ENCODE results near the gene SLC25A22. TPM values are rescaled to one million over a fixed set of nuclear protein-coding genes. Genes with fewer than 3 reads are reported as not detected.

Gene SLC25A22
- total and polyA plus RNA-seq, 10 of the 15 experiments (the other 5 are each of a cell fraction or from before 2014, with no cell fraction given) = 0.27 to 27.0 (median 8.2) TPM

- TF ChIP-seq RUNX3 (IDR thresholded peaks at IDR 0.05; ENCODE audit: low read length) (0 out of 2 replicates have a peak, but pooled peaks have one; percentile 17), LARP7 (IDR thresholded peaks at IDR 0.05) (peak; percentile 63), SMC3 (IDR thresholded peaks at IDR 0.05; ENCODE audit: borderline replicate concordance, low read length) (peak; percentile 35; the same call in 1 of the 2 replicates), RAD21 (IDR thresholded peaks at IDR 0.05; ENCODE audit: insufficient read depth, low read depth, low read length) (peak; percentile 50), RFX5 (IDR thresholded peaks at IDR 0.05; ENCODE audit: low read depth, low read length) (no peak), FOXM1 (IDR thresholded peaks at IDR 0.05; ENCODE audit: low read depth, low read length) (no peak), SREBF1 (IDR thresholded peaks at IDR 0.05; ENCODE audit: low read length) (no peak), NR2F1 (conservative IDR thresholded peaks at IDR 0.05) (peak; percentile 40; the same call in 1 of the 2 replicates), TARDBP (IDR thresholded peaks at IDR 0.05; ENCODE audit: borderline replicate concordance) (no peak), PAX5 (IDR thresholded peaks at IDR 0.05; ENCODE audit: borderline replicate concordance, low read depth, low read length) (0 out of 2 replicates have a peak, but pooled peaks have one; percentile 4), DPF2 (IDR thresholded peaks at IDR 0.05) (peak; percentile 39; the same call in 1 of the 2 replicates), SMARCA5 (IDR thresholded peaks at IDR 0.05) (peak; percentile 93), BCLAF1 (IDR thresholded peaks at IDR 0.05) (0 out of 2 replicates have a peak, but pooled peaks have one; percentile 19), CBFB (IDR thresholded peaks at IDR 0.05; ENCODE audit: low read depth) (no peak)
- TF ChIP-seq, protein P1, sequence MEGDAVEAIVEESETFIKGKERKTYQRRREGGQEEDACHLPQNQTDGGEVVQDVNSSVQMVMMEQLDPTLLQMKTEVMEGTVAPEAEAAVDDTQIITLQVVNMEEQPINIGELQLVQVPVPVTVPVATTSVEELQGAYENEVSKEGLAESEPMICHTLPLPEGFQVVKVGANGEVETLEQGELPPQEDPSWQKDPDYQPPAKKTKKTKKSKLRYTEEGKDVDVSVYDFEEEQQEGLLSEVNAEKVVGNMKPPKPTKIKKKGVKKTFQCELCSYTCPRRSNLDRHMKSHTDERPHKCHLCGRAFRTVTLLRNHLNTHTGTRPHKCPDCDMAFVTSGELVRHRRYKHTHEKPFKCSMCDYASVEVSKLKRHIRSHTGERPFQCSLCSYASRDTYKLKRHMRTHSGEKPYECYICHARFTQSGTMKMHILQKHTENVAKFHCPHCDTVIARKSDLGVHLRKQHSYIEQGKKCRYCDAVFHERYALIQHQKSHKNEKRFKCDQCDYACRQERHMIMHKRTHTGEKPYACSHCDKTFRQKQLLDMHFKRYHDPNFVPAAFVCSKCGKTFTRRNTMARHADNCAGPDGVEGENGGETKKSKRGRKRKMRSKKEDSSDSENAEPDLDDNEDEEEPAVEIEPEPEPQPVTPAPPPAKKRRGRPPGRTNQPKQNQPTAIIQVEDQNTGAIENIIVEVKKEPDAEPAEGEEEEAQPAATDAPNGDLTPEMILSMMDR (IDR thresholded peaks at IDR 0.05 in 2 of 3, conservative IDR thresholded peaks at IDR 0.05 in 1 of 3; ENCODE audit: control insufficient read depth in 2 of 3, extremely low read depth in 1 of 3, insufficient read depth in 1 of 3, low read depth in 3 of 3, low read length in 3 of 3) = peak; percentile 63 to 86 (median 67); a peak in 4 of 6 replicates
- TF ChIP-seq, protein P2, sequence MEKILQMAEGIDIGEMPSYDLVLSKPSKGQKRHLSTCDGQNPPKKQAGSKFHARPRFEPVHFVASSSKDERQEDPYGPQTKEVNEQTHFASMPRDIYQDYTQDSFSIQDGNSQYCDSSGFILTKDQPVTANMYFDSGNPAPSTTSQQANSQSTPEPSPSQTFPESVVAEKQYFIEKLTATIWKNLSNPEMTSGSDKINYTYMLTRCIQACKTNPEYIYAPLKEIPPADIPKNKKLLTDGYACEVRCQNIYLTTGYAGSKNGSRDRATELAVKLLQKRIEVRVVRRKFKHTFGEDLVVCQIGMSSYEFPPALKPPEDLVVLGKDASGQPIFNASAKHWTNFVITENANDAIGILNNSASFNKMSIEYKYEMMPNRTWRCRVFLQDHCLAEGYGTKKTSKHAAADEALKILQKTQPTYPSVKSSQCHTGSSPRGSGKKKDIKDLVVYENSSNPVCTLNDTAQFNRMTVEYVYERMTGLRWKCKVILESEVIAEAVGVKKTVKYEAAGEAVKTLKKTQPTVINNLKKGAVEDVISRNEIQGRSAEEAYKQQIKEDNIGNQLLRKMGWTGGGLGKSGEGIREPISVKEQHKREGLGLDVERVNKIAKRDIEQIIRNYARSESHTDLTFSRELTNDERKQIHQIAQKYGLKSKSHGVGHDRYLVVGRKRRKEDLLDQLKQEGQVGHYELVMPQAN (conservative IDR thresholded peaks at IDR 0.05) = peak; percentile 62
Observed at GRCh38 chr11:798093-798713, at the start of gene SLC25A22 (continued).
